ENCODE measurements around the gene CHST3. TPM values are rescaled to one million over a fixed set of nuclear protein-coding genes. Genes with fewer than 3 reads are reported as not detected.

CHST3 gene
- total RNA-seq, 1 donor from 2014 or later, result 0.83 TPM

DNA sequence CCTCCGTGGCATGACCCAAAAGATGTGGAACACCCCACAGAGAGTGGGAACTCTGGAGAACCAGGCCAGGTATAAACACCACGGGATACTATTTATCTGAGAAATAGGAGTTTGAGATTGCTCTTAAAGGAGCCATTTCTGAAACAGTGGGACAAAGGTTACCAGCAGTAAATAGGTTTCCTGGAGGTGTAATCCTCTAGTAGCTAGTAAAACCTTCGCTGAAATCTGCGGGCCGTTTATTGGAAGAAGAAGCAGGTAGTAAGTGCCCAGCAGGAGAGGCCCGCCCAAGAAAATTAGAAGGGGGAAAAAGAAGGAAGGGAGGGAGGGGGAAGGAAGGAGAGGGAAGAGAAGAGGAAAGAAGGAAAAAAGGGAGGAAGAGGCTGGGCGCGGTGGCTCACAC is 51.6 kb downstream of the CHST3 start:
- H3K27me3 Mint-ChIP-seq (ENCODE audit: unreplicated experiment), result peaks cover 1% of the 10 kb centered on the region
- peaks cover 16% of the 10 kb centered on the region for H3K4me1 Mint-ChIP-seq (ENCODE audit: low read depth, unreplicated experiment)
- H3K27ac Mint-ChIP-seq (ENCODE audit: unreplicated experiment), result no peak overlapping the region
- peaks cover 4% of the 10 kb centered on the region for H3K36me3 Mint-ChIP-seq (ENCODE audit: unreplicated experiment)
- H3K4me3 Mint-ChIP-seq (ENCODE audit: unreplicated experiment), result no peak overlapping the region
- H3K9me3 Mint-ChIP-seq (ENCODE audit: unreplicated experiment), result peaks cover 4% of the 10 kb centered on the region
- TF ChIP-seq, protein P1, sequence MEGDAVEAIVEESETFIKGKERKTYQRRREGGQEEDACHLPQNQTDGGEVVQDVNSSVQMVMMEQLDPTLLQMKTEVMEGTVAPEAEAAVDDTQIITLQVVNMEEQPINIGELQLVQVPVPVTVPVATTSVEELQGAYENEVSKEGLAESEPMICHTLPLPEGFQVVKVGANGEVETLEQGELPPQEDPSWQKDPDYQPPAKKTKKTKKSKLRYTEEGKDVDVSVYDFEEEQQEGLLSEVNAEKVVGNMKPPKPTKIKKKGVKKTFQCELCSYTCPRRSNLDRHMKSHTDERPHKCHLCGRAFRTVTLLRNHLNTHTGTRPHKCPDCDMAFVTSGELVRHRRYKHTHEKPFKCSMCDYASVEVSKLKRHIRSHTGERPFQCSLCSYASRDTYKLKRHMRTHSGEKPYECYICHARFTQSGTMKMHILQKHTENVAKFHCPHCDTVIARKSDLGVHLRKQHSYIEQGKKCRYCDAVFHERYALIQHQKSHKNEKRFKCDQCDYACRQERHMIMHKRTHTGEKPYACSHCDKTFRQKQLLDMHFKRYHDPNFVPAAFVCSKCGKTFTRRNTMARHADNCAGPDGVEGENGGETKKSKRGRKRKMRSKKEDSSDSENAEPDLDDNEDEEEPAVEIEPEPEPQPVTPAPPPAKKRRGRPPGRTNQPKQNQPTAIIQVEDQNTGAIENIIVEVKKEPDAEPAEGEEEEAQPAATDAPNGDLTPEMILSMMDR (IDR thresholded peaks at IDR 0.05; ENCODE audit: partially characterized antibody, unreplicated experiment), result no peak
- DNase-seq, result no peak

DNA sequence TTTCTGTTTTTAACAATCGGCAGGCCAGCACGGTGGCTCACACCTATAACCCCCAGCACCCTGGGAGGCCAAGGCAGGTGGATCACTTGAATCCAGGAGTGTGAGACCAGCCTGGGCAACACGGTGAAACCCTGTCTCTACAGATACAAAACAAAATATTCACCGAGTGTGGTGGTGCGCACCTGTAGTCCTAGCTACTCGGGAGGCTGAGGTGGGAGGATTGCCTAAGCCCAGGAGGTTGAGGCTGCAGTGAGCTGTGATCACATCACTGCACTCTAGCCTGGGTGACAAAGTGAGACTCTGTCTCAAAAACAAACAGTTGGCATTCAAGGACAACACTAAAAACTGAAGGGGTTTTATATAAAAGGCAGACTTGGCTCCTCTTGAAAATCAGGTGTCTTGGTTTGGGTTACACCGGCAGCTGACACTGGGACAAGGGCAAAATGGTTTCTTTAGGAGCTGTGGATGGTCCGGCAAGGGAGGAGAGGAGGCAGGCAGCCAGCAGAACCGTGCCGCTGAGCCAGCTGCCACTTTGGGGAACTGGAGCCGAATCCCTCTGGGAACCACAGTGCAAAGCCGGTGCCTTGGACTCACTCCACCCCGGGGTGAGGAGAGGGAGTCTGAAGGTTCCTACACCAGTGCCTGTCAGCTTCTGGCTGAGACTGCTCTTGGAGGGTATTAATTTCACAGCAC is 52.6 kb downstream of the CHST3 start:
- Mint-ChIP-seq H3K36me3 (ENCODE audit: unreplicated experiment) (peaks cover 4% of the 10 kb centered on the region), H3K9me3 (ENCODE audit: unreplicated experiment) (peaks cover 3% of the 10 kb centered on the region), H3K4me3 (ENCODE audit: unreplicated experiment) (no peak overlapping the region), H3K4me1 (ENCODE audit: low read depth, unreplicated experiment) (peaks cover 16% of the 10 kb centered on the region), H3K27me3 (ENCODE audit: unreplicated experiment) (peaks cover 1% of the 10 kb centered on the region), H3K27ac (ENCODE audit: unreplicated experiment) (no peak overlapping the region)
- no peak for DNase-seq
- TF ChIP-seq, protein P1 (IDR thresholded peaks at IDR 0.05; ENCODE audit: partially characterized antibody, unreplicated experiment), result no peak

DNA sequence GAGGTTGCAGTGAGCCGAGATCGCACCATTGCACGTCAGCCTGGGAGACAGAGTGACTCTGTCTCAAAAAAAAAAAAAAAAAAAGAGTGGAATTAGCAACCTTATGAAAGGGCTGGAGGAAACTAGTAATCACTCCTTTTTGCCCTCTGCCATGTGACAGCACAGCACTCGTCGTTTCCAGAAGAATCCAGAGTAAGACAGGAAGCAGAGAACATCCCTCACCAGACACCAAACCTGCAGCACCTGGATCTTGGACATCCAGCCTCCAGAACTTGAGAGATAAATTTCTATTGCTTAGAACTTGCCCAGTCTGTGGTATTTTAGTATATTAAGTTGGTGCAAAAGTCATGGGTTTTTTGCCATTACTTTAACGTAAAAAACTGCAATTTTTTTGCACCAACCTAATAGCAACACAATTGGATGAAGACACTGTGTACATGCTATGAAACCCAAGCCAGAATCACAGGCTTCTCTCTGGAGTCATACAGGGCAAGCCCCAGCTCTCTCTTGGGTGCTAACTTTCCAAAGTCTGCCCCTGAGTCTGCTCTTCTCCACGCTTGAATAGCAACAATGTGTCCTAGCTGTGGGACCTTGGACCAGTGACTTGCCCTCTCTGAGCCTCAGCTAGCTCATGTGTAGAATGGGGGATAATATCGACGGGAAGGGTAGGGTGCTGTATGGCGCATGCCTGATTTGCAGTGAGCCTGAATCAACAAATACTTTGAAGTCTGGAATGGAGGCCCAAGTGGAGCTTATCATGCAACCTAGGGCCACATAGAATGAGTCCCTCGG is 55.1 kb downstream of the CHST3 start:
- DNase-seq, result no peak
- Mint-ChIP-seq H3K27me3 (ENCODE audit: unreplicated experiment) (peaks cover 1% of the 10 kb centered on the region), H3K36me3 (ENCODE audit: unreplicated experiment) (peaks cover 4% of the 10 kb centered on the region), H3K9me3 (ENCODE audit: unreplicated experiment) (no peaks in the 10 kb centered on the region), H3K4me1 (ENCODE audit: low read depth, unreplicated experiment) (no peaks in the 10 kb centered on the region), H3K27ac (ENCODE audit: unreplicated experiment) (no peak overlapping the region), H3K4me3 (ENCODE audit: unreplicated experiment) (no peak overlapping the region)
- TF ChIP-seq, protein P1 (IDR thresholded peaks at IDR 0.05; ENCODE audit: partially characterized antibody, unreplicated experiment), result no peak

DNA sequence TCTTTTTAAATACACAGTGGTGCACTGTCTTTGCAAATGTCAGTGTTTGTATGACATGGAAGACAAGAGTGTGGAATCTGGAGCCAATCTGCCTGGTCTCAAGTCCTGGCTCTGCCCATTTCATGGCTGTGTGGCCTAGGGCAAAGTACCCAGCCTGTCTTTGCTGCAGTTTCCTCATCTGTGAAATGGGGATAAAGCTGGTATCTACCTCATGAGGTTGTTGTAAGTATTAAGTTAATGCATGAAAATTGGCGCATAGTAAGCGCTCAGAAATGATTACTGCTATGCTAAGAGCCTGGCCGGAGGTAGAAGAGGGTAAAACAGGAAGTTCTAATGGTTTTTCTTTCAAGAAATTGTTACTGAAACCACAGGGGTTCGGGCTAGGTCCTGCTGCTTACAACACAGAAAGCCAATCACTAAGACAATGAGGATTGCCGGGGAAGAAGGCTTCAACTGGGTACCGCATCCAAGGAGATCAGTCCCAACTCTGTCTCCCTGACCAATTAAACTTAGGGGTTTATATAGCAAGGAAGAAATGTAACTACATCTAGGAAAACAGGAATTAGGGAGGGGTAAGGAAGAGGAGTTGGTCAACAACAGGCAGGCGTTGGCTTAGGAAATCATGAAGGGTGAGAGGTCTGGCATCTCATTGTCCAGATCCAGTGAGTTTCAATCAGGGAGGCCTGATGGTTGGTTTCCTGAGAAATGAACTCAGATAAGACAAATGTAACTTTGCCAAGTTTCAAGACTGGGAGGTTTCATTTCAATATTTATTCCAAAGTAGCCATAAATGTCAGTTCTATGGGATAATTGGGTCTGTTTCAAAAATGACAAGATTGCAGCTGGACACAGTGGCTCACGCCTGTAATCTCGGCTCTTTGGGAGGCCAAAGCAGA is 57.0 kb downstream of the CHST3 start:
- H3K36me3 Mint-ChIP-seq (ENCODE audit: unreplicated experiment), result peaks cover 4% of the 10 kb centered on the region
- H3K27me3 Mint-ChIP-seq (ENCODE audit: unreplicated experiment), result peaks cover 1% of the 10 kb centered on the region
- H3K27ac Mint-ChIP-seq (ENCODE audit: unreplicated experiment), result no peak overlapping the region
- no peak overlapping the region for H3K4me3 Mint-ChIP-seq (ENCODE audit: unreplicated experiment)
- no peak for DNase-seq
- H3K4me1 Mint-ChIP-seq (ENCODE audit: low read depth, unreplicated experiment), result no peaks in the 10 kb centered on the region
- TF ChIP-seq, protein P1 (IDR thresholded peaks at IDR 0.05; ENCODE audit: partially characterized antibody, unreplicated experiment), result no peak
- no peaks in the 10 kb centered on the region for H3K9me3 Mint-ChIP-seq (ENCODE audit: unreplicated experiment)

All from glutamatergic neuron (in vitro differentiated cells).